Central memory CD8-positive, alpha-beta T cell (primary cell): Measurements from ENCODE around the gene CYP11A1.

ENCODE experiments used
- ATAC-seq: fragments of 150-1000 bp; cut with Tn5 transposase; replicated peaks from 2 replicates; pipeline ENCODE4 v1.10.0; 2022; ENCODE audit warnings: mild to moderate bottlenecking, moderate FRiP score, moderate number of reproducible peaks; ENCODE audit not compliant: poor library complexity, severe bottlenecking; ENCODE audit errors: extremely low read depth
- DNase-seq, 2 donors: peaks; one replicate each; pipeline ENCODE4 v3.0.0; 2021; ENCODE audit warnings: low spot score in 2 of 2
- H3K27ac Mint-ChIP-seq: one replicate; pipeline ENCODE4 v1.8.0; 2022; ENCODE audit warnings: low read depth, mild to moderate bottlenecking, moderate library complexity, mixed read lengths
- H3K27me3 Mint-ChIP-seq: one replicate; pipeline ENCODE4 v1.8.0; 2022; ENCODE audit warnings: mixed read lengths
- H3K36me3 Mint-ChIP-seq: one replicate; pipeline ENCODE4 v1.8.0; 2022; ENCODE audit warnings: mild to moderate bottlenecking, moderate library complexity, mixed read lengths; ENCODE audit not compliant: insufficient read depth
- H3K4me1 Mint-ChIP-seq: one replicate; pipeline ENCODE4 v1.8.0; 2022; ENCODE audit warnings: mixed read lengths
- H3K4me3 Mint-ChIP-seq: one replicate; pipeline ENCODE4 v1.8.0; 2022; ENCODE audit warnings: mild to moderate bottlenecking, moderate library complexity, mixed read lengths
- H3K9me3 Mint-ChIP-seq: one replicate; pipeline ENCODE4 v1.8.0; 2022; ENCODE audit warnings: mixed read lengths

Gene CYP11A1

DNA sequence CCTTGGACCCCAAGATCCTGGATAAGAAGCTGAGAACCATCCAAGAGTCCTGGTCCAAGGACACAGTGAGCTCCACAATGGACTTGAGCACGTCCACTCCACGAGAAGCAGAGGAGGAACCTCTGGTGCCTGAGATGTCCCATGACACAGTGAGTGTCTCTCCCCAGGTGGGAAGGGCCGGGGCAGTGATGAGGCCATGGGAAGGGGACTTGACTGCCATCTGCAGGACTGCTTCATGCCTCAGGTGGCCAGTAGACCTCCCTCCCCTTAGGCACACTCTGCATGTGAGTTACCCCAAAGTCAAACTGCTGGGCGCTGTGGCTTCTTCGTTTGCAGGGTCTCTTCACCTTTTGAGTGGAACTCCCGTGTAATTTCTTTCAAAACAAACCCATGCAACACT is 71.6 kb downstream of the CYP11A1 start:
- Mint-ChIP-seq H3K27ac (no peak overlapping the region), H3K4me1 (peaks cover 6% of the 10 kb centered on the region), H3K9me3 (peaks cover 6% of the 10 kb centered on the region), H3K4me3 (no peak overlapping the region), H3K36me3 (peaks cover 2% of the 10 kb centered on the region), H3K27me3 (peaks cover 49% of the 10 kb centered on the region)
- ATAC-seq (no peak), DNase-seq (no peak)

DNA sequence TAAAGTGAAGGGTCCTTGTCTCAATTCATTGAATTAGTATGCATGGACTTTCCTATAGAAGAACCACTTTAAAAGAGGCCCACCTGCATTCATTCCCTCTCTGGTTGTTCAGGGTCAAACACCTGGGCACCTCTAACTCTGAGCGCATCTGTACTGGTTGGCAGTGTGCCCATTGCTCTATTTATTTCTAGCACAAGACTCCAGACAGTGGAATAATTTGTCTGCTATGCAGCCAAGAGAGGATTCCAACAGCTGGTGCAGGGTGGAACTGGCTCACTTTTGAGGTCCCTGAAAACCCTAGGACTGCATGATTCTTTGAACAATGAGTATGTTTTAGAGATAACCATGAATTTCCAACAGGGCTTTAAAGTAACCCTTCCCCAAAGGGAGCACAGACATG is 73.4 kb downstream of the CYP11A1 start:
- peaks cover 47% of the 10 kb centered on the region for H3K27me3 Mint-ChIP-seq
- DNase-seq (no peak), ATAC-seq (no peak)
- H3K27ac Mint-ChIP-seq: no peak overlapping the region
- H3K36me3 Mint-ChIP-seq: peaks cover 2% of the 10 kb centered on the region
- H3K4me3 Mint-ChIP-seq: no peak overlapping the region
- peaks cover 6% of the 10 kb centered on the region for H3K9me3 Mint-ChIP-seq
- H3K4me1 Mint-ChIP-seq: peaks cover 6% of the 10 kb centered on the region

DNA sequence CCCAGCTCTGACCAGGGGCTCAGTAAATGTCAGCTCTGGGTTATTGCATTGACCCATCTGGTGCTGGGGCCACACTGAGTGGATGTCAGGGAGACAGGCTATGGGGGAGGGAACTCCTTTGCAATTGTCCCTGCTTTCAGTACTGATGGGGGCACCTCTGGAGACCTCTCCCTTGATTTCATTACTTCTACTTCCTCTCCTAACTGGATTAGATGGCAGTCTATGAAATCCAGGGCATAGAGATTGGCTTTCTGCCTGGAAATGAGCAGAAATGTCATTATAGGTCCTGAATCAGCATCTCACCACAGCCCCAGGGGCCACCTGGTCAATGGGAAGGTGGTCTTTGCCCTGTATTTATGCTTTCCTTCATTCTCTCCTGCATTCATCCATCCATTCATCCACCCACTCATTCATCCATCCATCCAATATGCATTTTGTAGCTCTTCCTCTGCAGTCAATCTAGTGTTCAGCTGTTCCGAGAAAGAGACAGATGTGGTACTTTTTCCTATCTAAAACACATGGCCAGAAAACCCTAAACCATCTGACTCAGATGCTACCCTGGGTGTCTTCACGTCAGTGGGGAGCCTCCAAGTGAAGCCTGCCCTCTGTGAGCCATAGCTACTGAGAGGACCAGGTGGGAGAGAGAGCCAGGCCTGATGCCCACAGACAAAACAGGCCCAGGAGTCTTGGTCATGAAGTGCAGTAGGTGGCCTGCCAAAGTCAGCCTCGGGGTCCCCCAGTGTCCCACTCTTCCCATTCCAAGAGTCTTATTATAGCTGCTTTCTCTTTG is 74.2 kb downstream of the CYP11A1 start:
- Mint-ChIP-seq H3K27ac (no peak overlapping the region), H3K4me1 (peaks cover 6% of the 10 kb centered on the region), H3K4me3 (no peak overlapping the region), H3K36me3 (peaks cover 2% of the 10 kb centered on the region), H3K9me3 (peaks cover 6% of the 10 kb centered on the region), H3K27me3 (peaks cover 55% of the 10 kb centered on the region)
- no peak for ATAC-seq
- DNase-seq: no peak

DNA sequence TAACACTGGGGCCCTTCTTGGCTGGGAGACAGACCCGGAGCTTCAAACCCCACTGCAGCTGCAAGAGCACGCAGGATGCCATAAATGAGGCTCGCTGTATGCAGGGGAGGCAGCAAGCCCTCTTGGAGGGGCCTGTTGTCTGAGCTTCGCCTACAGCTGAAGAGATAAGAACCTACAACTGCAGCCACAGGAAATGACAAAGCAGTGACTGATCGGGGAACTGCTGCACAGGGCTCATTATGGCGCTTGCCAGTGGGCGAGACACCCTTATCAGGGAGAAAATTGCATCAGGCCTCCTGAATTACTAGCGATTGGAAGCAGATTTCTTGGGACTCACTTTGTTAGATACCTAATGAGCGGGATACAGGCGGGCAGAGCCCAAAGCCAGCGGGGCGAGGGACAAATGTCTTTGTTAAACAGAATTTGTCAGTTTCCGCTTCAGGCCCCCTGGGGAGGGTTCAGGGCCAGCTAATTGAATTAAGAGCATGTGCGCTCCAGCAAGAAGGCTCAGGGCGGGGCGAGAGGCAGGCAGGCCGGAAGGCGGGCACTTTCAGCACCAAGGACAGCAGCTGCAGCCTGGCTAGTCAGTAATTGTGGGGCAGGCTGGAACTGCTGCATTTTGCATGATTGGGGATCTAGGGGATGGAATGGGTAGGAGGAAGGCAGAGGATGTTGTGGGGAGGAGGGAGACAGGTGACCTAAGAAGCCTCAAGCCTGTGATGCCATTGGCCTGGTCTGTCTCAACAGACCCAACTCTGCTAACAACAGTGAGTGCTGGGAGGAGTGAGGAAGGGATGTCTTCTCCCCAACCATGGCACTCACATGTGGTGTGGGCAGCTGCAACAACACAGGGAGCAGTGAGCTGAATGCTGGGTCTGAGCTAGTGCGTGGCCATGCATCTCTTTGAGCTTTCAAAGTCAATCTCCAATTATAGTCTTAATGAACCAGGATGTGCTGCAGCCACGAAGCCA is 76.1 kb downstream of the CYP11A1 start:
- Mint-ChIP-seq H3K36me3 (peaks cover 2% of the 10 kb centered on the region), H3K27ac (no peak overlapping the region), H3K9me3 (peaks cover 6% of the 10 kb centered on the region), H3K4me3 (no peak overlapping the region), H3K27me3 (peaks cover 73% of the 10 kb centered on the region), H3K4me1 (peaks cover 6% of the 10 kb centered on the region)
- DNase-seq (peak; percentile 47 to 52), ATAC-seq (no peak)

DNA sequence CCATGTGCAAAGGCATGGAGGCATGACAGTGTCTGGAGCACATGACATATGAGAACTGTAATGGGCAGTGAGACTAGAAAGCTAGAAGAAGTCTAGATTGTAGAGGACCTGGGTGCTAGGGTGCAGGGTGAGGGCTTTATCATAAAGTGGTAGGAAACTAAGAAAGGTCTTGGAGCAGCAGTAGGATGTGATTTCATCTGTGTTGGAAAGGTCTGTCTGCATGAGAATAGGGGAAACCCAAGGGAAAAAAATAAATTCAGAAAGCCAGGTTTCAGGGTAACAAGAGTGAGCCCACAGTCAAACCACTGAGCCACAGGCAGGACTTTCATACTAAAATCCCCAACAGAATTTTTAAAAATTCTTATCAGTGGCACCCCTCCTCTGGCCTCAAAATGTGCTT is 76.8 kb downstream of the CYP11A1 start:
- Mint-ChIP-seq H3K27ac (no peak overlapping the region), H3K4me1 (peaks cover 6% of the 10 kb centered on the region), H3K9me3 (peaks cover 6% of the 10 kb centered on the region), H3K4me3 (no peak overlapping the region), H3K27me3 (peaks cover 78% of the 10 kb centered on the region), H3K36me3 (peaks cover 2% of the 10 kb centered on the region)
- ATAC-seq: no peak
- DNase-seq: no peak

DNA sequence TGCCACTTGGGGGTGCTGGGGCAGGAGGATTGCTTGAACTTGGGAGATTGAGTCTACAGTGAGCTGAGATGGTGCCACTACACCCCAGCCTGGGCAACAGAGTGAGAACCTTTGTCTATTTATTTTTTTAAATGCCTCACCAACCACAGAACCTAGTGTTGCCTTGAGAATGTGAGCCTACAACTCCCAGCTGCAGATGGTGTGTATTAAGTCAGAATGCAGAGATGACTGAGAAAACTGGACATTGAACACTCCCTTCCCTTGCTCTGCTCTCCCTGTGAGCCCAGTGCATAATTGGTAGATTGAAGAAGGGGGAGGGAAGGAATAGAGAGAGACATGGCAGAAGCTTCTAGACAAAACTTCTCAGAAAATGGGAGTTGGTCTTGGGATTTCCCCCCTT is 77.8 kb downstream of the CYP11A1 start:
- Mint-ChIP-seq H3K4me3 (no peak overlapping the region), H3K9me3 (peaks cover 6% of the 10 kb centered on the region), H3K4me1 (peaks cover 6% of the 10 kb centered on the region), H3K27me3 (peaks cover 79% of the 10 kb centered on the region), H3K36me3 (no peaks in the 10 kb centered on the region), H3K27ac (no peak overlapping the region)
- DNase-seq (no peak), ATAC-seq (no peak)
